Activated T-cell treated with anti-CD3 and anti-CD28 coated beads for 24 hours (primary cell): Measurements from ENCODE around the gene NEU4.

Source experiments
- DNase-seq: peaks from one replicate; pipeline ENCODE4 v3.0.0-alpha.2; 2020; ENCODE audit warnings: low read depth

Gene NEU4

GRCh38 chr2:241853651-241854341 lies 44.8 kb downstream of the NEU4 start:
- DNase-seq = no peak

- DNase-seq = no peak
These were observed 45.6 kb downstream of the NEU4 start for GRCh38 chr2:241854342-241855244.

- no peak for DNase-seq
These were observed 46.4 kb downstream of the NEU4 start for GRCh38 chr2:241855245-241855887.

- DNase-seq = no peak
These were observed 47.0 kb downstream of the NEU4 start for GRCh38 chr2:241855888-241856422.

GRCh38 chr2:241857041-241857541 lies 48.1 kb downstream of the NEU4 start:
- no peak for DNase-seq

GRCh38 chr2:241857572-241858121 lies 48.7 kb downstream of the NEU4 start:
- no peak for DNase-seq

GRCh38 chr2:241858206-241859016 lies 49.4 kb downstream of the NEU4 start, which contains the start of gene PDCD1:
Gene PDCD1, minus strand, starts transcription at chr2:241858894. Its CDS starts 56 bp downstream, at chr2:241858838.
- DNase-seq = peak; percentile 65

GRCh38 chr2:241859017-241859435 lies 50.0 kb downstream of the NEU4 start:
- no peak for DNase-seq

- peak; percentile 71 for DNase-seq
These were observed 50.6 kb downstream of the NEU4 start for GRCh38 chr2:241859436-241860183.

- no peak for DNase-seq
These were observed 51.4 kb downstream of the NEU4 start for GRCh38 chr2:241860184-241861078.

GRCh38 chr2:241861264-241861663 lies 52.3 kb downstream of the NEU4 start:
- no peak for DNase-seq

GRCh38 chr2:241862093-241862492 lies 53.1 kb downstream of the NEU4 start:
- no peak for DNase-seq

- no peak for DNase-seq
These were observed 54.0 kb downstream of the NEU4 start for GRCh38 chr2:241862775-241863535.

- DNase-seq = peak; percentile 57
These were observed 54.6 kb downstream of the NEU4 start for GRCh38 chr2:241863536-241863954.

GRCh38 chr2:241864168-241864849 lies 55.3 kb downstream of the NEU4 start:
- DNase-seq = no peak

GRCh38 chr2:241864850-241865213 lies 55.8 kb downstream of the NEU4 start:
- DNase-seq = no peak

GRCh38 chr2:241865416-241865956 lies 56.5 kb downstream of the NEU4 start:
- no peak for DNase-seq
